IPS-18c (cell line): ENCODE results near the gene LRRN4.
"Not testable (repeated sequence)": the region's sequence is repeated elsewhere in the genome, so short reads cannot be mapped to it uniquely, and the experiment has no call there.

Source experiments
- H3K4me3 ChIP-seq: 2 replicates; pipeline ENCODE4 v1.7.0; 2013; ENCODE audit warnings: low read depth, mild to moderate bottlenecking, low read length, moderate library complexity; ENCODE audit not compliant: insufficient read depth
- H3K9me3 ChIP-seq: one replicate; pipeline ENCODE4 v1.6.1; 2013; ENCODE audit warnings: mild to moderate bottlenecking, low read length, moderate library complexity; ENCODE audit not compliant: control insufficient read depth, insufficient read depth

The LRRN4 gene

GRCh38 chr20:6040958-6041807, 12.7 kb downstream of the LRRN4 start:
- no peak overlapping the region for H3K4me3 ChIP-seq

GRCh38 chr20:6040540-6040939, 13.3 kb downstream of the LRRN4 start:
- H3K9me3 ChIP-seq = no peaks in the 10 kb centered on the region
- no peak overlapping the region for H3K4me3 ChIP-seq

More at GRCh38 chr20:6040958-6041807, 12.7 kb downstream of the LRRN4 start:
- no peaks in the 10 kb centered on the region for H3K9me3 ChIP-seq

- H3K4me3 ChIP-seq = no peak overlapping the region
- no peaks in the 10 kb centered on the region for H3K9me3 ChIP-seq
Observed at GRCh38 chr20:6039766-6040165, 14.1 kb downstream of the LRRN4 start.

GRCh38 chr20:6038256-6038655, 15.6 kb downstream of the LRRN4 start:
- Histone ChIP-seq H3K9me3 (no peaks in the 10 kb centered on the region), H3K4me3 (no peak overlapping the region)

- Histone ChIP-seq H3K9me3 (no peaks in the 10 kb centered on the region), H3K4me3 (no peak overlapping the region)
Observed at GRCh38 chr20:6037082-6037481, 16.8 kb downstream of the LRRN4 start.

GRCh38 chr20:6036213-6036612, 17.6 kb downstream of the LRRN4 start:
- H3K4me3 ChIP-seq = no peak overlapping the region
- H3K9me3 ChIP-seq = no peaks in the 10 kb centered on the region

GRCh38 chr20:6034134-6034969, 19.5 kb downstream of the LRRN4 start:
- no peaks in the 10 kb centered on the region for H3K9me3 ChIP-seq
- no peak overlapping the region for H3K4me3 ChIP-seq

GRCh38 chr20:6032907-6033306, 21.0 kb downstream of the LRRN4 start:
- not testable (repeated sequence) for H3K4me3 ChIP-seq, H3K9me3 ChIP-seq

GRCh38 chr20:6030453-6031080, 23.3 kb downstream of the LRRN4 start:
- Histone ChIP-seq H3K9me3 (no peaks in the 10 kb centered on the region), H3K4me3 (no peak overlapping the region)

GRCh38 chr20:6029538-6029937, 24.3 kb downstream of the LRRN4 start:
- no peaks in the 10 kb centered on the region for H3K9me3 ChIP-seq
- no peak overlapping the region for H3K4me3 ChIP-seq

- Histone ChIP-seq H3K4me3 (no peak overlapping the region), H3K9me3 (no peaks in the 10 kb centered on the region)
Observed at GRCh38 chr20:6028818-6029217, 25.0 kb downstream of the LRRN4 start.

- Histone ChIP-seq H3K9me3 (peaks cover 2% of the 10 kb centered on the region), H3K4me3 (no peak overlapping the region)
Observed at GRCh38 chr20:6026051-6026450, 27.8 kb downstream of the LRRN4 start.

- Histone ChIP-seq H3K9me3 (peaks cover 2% of the 10 kb centered on the region), H3K4me3 (no peak overlapping the region)
Observed at GRCh38 chr20:6024768-6025167, 29.1 kb downstream of the LRRN4 start.

GRCh38 chr20:6017880-6018279, 36.0 kb downstream of the LRRN4 start:
- Histone ChIP-seq H3K9me3 (peaks cover 2% of the 10 kb centered on the region), H3K4me3 (no peak overlapping the region)

GRCh38 chr20:6017467-6017866, 36.4 kb downstream of the LRRN4 start:
- H3K4me3 ChIP-seq = no peak overlapping the region
- H3K9me3 ChIP-seq = peaks cover 2% of the 10 kb centered on the region

- H3K9me3 ChIP-seq = no peaks in the 10 kb centered on the region
- no peak overlapping the region for H3K4me3 ChIP-seq
Observed at GRCh38 chr20:6014957-6015356, 38.9 kb downstream of the LRRN4 start.

GRCh38 chr20:6014017-6014416, 39.8 kb downstream of the LRRN4 start:
- Histone ChIP-seq H3K9me3 (no peaks in the 10 kb centered on the region), H3K4me3 (no peak overlapping the region)

GRCh38 chr20:6012179-6012578, 41.7 kb downstream of the LRRN4 start:
- H3K4me3 ChIP-seq = no peak overlapping the region
- H3K9me3 ChIP-seq = no peaks in the 10 kb centered on the region
